H1 (cell line): ENCODE results near the gene CUX1. TPM values are rescaled to one million over a fixed set of nuclear protein-coding genes. Genes with fewer than 3 reads are reported as not detected.
A peak's percentile ranks its signal among the peaks of the same experiment; 100 is the strongest.

Experiments
- CTCF ChIA-PET: fragments of 300-600 bp; sonication (Branson Sonifier 250); formaldehyde crosslinking; loops from one replicate; lab custom pipeline; 2021; ENCODE audit not compliant: partially characterized antibody; lab: Charles Lee
- POLR2A ChIA-PET: fragments of 300-600 bp; sonication (Branson Sonifier 250); formaldehyde crosslinking; loops from one replicate; lab custom pipeline; 2021; ENCODE audit warnings: inconsistent platforms; ENCODE audit not compliant: partially characterized antibody; lab: Charles Lee
- DNase-seq, 2 experiments: peaks; one replicate each; pipeline versions ENCODE4 v3.0.0 to v3.0.0-alpha.2; 2010 to 2022; ENCODE audit warnings: low spot score in 2 of 2, low read depth in 1 of 2, mixed read lengths in 1 of 2
- FAIRE-seq: peaks from 2 replicates; lab custom pipeline; 2011; peaks lifted over from hg19 to GRCh38; lab: Jason Lieb, UNC
- H2AFZ ChIP-seq: 2 replicates; pipeline ENCODE4 v1.8.1; 2012; ENCODE audit warnings: low read length, inconsistent platforms
- H2AK5ac ChIP-seq: 2 replicates; pipeline ENCODE4 v1.6.1; 2013; ENCODE audit warnings: low read depth, low read length
- H2BK120ac ChIP-seq: replicated peaks from 2 replicates; pipeline ENCODE3; 2013; ENCODE audit warnings: low read depth, low read length, inconsistent platforms
- H2BK12ac ChIP-seq: 2 replicates; pipeline ENCODE4 v1.6.1; 2013; ENCODE audit warnings: low read depth, low read length
- H2BK15ac ChIP-seq: 2 replicates; pipeline ENCODE4 v1.6.1; 2013; ENCODE audit warnings: low read length
- H2BK20ac ChIP-seq: 2 replicates; pipeline ENCODE4 v1.6.1; 2013; ENCODE audit warnings: low read length
- H2BK5ac ChIP-seq: 2 replicates; pipeline ENCODE4 v1.6.1; 2013; ENCODE audit warnings: low read depth, low read length
- H3K14ac ChIP-seq: 2 replicates; pipeline ENCODE4 v1.6.1; 2013; ENCODE audit warnings: inconsistent platforms; ENCODE audit not compliant: insufficient read length
- H3K18ac ChIP-seq: 2 replicates; pipeline ENCODE4 v1.6.1; 2013; ENCODE audit warnings: low read length; ENCODE audit errors: extremely low read depth
- H3K23ac ChIP-seq: 2 replicates; pipeline ENCODE4 v1.6.1; 2013; ENCODE audit warnings: inconsistent platforms; ENCODE audit not compliant: insufficient read length
- H3K23me2 ChIP-seq: 2 replicates; pipeline ENCODE4 v1.6.1; 2013; ENCODE audit warnings: low read depth, low read length
- H3K27ac ChIP-seq: 2 replicates; pipeline ENCODE4 v1.6.1; 2011; ENCODE audit warnings: low read depth, low read length, inconsistent platforms
- H3K27me3 ChIP-seq, 4 experiments: replicated peaks in 1 of 4; 1 replicate in 1 of 4; 2 replicates in 3 of 4; pipeline versions ENCODE4 v1.6.1 to v1.8.1; 2011 to 2013; ENCODE audit warnings: low read length in 3 of 4, mild to moderate bottlenecking in 3 of 4, inconsistent platforms in 2 of 4, mixed read lengths in 2 of 4, moderate library complexity in 1 of 4; ENCODE audit not compliant: control insufficient read depth in 3 of 4, insufficient read depth in 3 of 4; ENCODE audit errors: extremely low read depth in 1 of 4
- H3K36me3 ChIP-seq, 4 experiments: 2 replicates each; pipeline versions ENCODE4 v1.6.1 to v1.8.1; 2011 to 2013; ENCODE audit warnings: mild to moderate bottlenecking in 4 of 4, low read length in 3 of 4, moderate library complexity in 2 of 4, control low read depth in 1 of 4, inconsistent platforms in 1 of 4; ENCODE audit not compliant: insufficient read depth in 4 of 4, control insufficient read depth in 2 of 4
- H3K4ac ChIP-seq: replicated peaks from 2 replicates; pipeline ENCODE3; 2013; ENCODE audit warnings: low read length, low read depth, mixed read lengths, inconsistent platforms; ENCODE audit not compliant: insufficient read length
- H3K4me1 ChIP-seq, 4 experiments: replicated peaks in 1 of 4; 1 replicate in 1 of 4; 2 replicates in 3 of 4; pipeline versions ENCODE4 v1.6.1 to v1.8.1; 2011 to 2013; ENCODE audit warnings: low read length in 3 of 4, inconsistent platforms in 2 of 4, mixed read lengths in 1 of 4; ENCODE audit not compliant: insufficient read depth in 4 of 4, control insufficient read depth in 3 of 4
- H3K4me2 ChIP-seq, 2 experiments: 2 replicates each; pipeline versions ENCODE4 v1.6.1 to v1.8.1; 2011 to 2013; ENCODE audit warnings: low read depth in 2 of 2, low read length in 2 of 2, control low read depth in 1 of 2, inconsistent platforms in 1 of 2, mild to moderate bottlenecking in 1 of 2; ENCODE audit not compliant: insufficient read depth in 1 of 2
- H3K4me3 ChIP-seq, 4 experiments: fragments of 200-600, 300-600 bp in 1 of 4; sonication (generic), shearing (Covaris generic), sonication (Bioruptor Twin) in 1 of 4; 2 replicates each; pipeline versions ENCODE4 v1.5.1 to v1.8.1; 2011 to 2016; ENCODE audit warnings: low read length in 4 of 4, low read depth in 3 of 4, control low read depth in 2 of 4, inconsistent platforms in 2 of 4, mild to moderate bottlenecking in 2 of 4, mixed read lengths in 1 of 4, moderate library complexity in 1 of 4; ENCODE audit not compliant: insufficient read depth in 2 of 4; ENCODE audit errors: extremely low read depth in 1 of 4
- H3K56ac ChIP-seq: replicated peaks from 2 replicates; pipeline ENCODE3; 2013; ENCODE audit warnings: low read depth, mild to moderate bottlenecking, mixed read lengths, low read length, inconsistent platforms; ENCODE audit not compliant: insufficient read length
- H3K79me1 ChIP-seq: 2 replicates; pipeline ENCODE4 v1.6.1; 2013; ENCODE audit warnings: low read depth, low read length, control low read depth
- H3K79me2 ChIP-seq, 2 experiments: 2 replicates each; pipeline versions ENCODE4 v1.6.1 to v1.8.1; 2012 to 2013; ENCODE audit warnings: low read length in 2 of 2, mild to moderate bottlenecking in 2 of 2, inconsistent platforms in 1 of 2; ENCODE audit not compliant: insufficient read depth in 2 of 2, control insufficient read depth in 1 of 2
- H3K9ac ChIP-seq, 4 experiments: replicated peaks in 1 of 4; 1 replicate in 1 of 4; 2 replicates in 3 of 4; pipeline versions ENCODE4 v1.6.1 to v1.8.1; 2011 to 2013; ENCODE audit warnings: low read depth in 3 of 4, low read length in 3 of 4, control low read depth in 2 of 4, mild to moderate bottlenecking in 2 of 4, moderate library complexity in 2 of 4, inconsistent platforms in 1 of 4; ENCODE audit errors: extremely low read depth in 1 of 4
- H3K9me3 ChIP-seq, 2 experiments: 2 replicates each; pipeline versions ENCODE4 v1.6.1 to v1.8.1; 2012 to 2013; ENCODE audit warnings: mild to moderate bottlenecking in 2 of 2, moderate library complexity in 2 of 2, control low read depth in 1 of 2, inconsistent platforms in 1 of 2, low read depth in 1 of 2, low read length in 1 of 2, mixed read lengths in 1 of 2; ENCODE audit not compliant: insufficient read depth in 2 of 2
- H4K20me1 ChIP-seq, 2 experiments: replicated peaks in 1 of 2; 2 replicates each; pipeline versions ENCODE3 to v1.8.1; 2011 to 2013; ENCODE audit warnings: inconsistent platforms in 2 of 2, low read length in 2 of 2, mild to moderate bottlenecking in 1 of 2; ENCODE audit not compliant: insufficient read depth in 2 of 2, control insufficient read depth in 1 of 2
- H4K5ac ChIP-seq: 2 replicates; pipeline ENCODE4 v1.6.1; 2013; ENCODE audit warnings: low read length, low read depth, mixed read lengths, inconsistent platforms; ENCODE audit not compliant: insufficient read length
- H4K8ac ChIP-seq: 2 replicates; pipeline ENCODE4 v1.8.0; 2013; ENCODE audit warnings: mild to moderate bottlenecking, moderate library complexity, low read length, inconsistent platforms; ENCODE audit not compliant: insufficient read depth; ENCODE audit errors: extremely low read depth
- H4K91ac ChIP-seq: replicated peaks from 2 replicates; pipeline ENCODE3; 2013; ENCODE audit warnings: low read length, mixed read lengths, inconsistent platforms; ENCODE audit not compliant: insufficient read length
- CREB1 ChIP-seq: IDR thresholded peaks from 2 replicates; pipeline ENCODE4 v1.6.1; 2012; ENCODE audit warnings: inconsistent platforms
- NRF1 ChIP-seq: IDR thresholded peaks from 2 replicates; pipeline ENCODE4 v1.6.1; 2011; ENCODE audit warnings: mild to moderate bottlenecking, low read depth, low read length, improper control_type of control experiment
- POU5F1 ChIP-seq: IDR thresholded peaks from 2 replicates; pipeline ENCODE4 v1.6.1; 2011; ENCODE audit warnings: low read depth, mild to moderate bottlenecking, low read length, moderate library complexity
- SIN3A ChIP-seq, 2 experiments: IDR thresholded peaks in 1 of 2; conservative IDR thresholded peaks in 1 of 2; 2 replicates each; pipeline ENCODE4 v1.6.1; 2011 to 2012; ENCODE audit warnings: low read length in 2 of 2, improper control_type of control experiment in 1 of 2, low read depth in 1 of 2, mild to moderate bottlenecking in 1 of 2
- SP4 ChIP-seq: IDR thresholded peaks from 2 replicates; pipeline ENCODE4 v1.6.1; 2012; ENCODE audit warnings: low read length, inconsistent platforms
- SRF ChIP-seq: IDR thresholded peaks from 2 replicates; pipeline ENCODE4 v1.6.1; 2011; ENCODE audit warnings: mild to moderate bottlenecking, low read depth, low read length, moderate library complexity
- ZNF274 ChIP-seq: IDR thresholded peaks from 2 replicates; pipeline ENCODE4 v1.7.0; 2012; ENCODE audit warnings: low read length, borderline replicate concordance; ENCODE audit errors: extremely low read depth
- WGBS, 2 experiments: shearing (Covaris generic) in 1 of 2; methylation state at CpG; one replicate each; pipeline versions ENCODE4 v1.1.6 to v1.1.7; 2013 to 2015; ENCODE audit warnings: low lambda C conversion rate in 2 of 2, mixed read lengths in 2 of 2, inconsistent platforms in 1 of 2, low coverage in 1 of 2, missing lambda C conversion rate in 1 of 2; ENCODE audit not compliant: insufficient replicate concordance in 2 of 2, insufficient coverage in 1 of 2, insufficient read length in 1 of 2; ENCODE audit errors: extremely low coverage in 1 of 2, missing lambda C conversion rate in 1 of 2; 5-methylcytosine and 5-hydroxymethylcytosine counted together
- polyA plus RNA-seq, 7 experiments: library from polyadenylated mRNA; depleted of rRNA in 3 of 7; stranded (reverse) in 5 of 7; unstranded in 2 of 7; fragments of >200 nt in 5 of 7; fragments of 200-250 nt in 2 of 7; gene quantifications; 1 replicate in 5 of 7; 2 replicates in 1 of 7; 4 replicates in 1 of 7; pipeline versions ENCODE4 v1.2.1 to v1.2.3, GENCODE V29; 2011 to 2013; ENCODE audit warnings: missing spikeins in 2 of 7, mixed read lengths in 2 of 7
- total RNA-seq: library from RNA; stranded (reverse); fragmentation: NEBNext Ultra II Directional; extraction: Animal tissue kit (Norgen Biotek cat#: 25700); gene quantifications from 2 replicates; pipeline ENCODE4 v1.2.1, GENCODE V29; 2021

The CUX1 gene
- total and polyA plus RNA-seq, 2 of the 8 experiments (the other 6 are each of a cell fraction or from before 2014, with no cell fraction given), result 21.6 to 65.9 TPM

DNA sequence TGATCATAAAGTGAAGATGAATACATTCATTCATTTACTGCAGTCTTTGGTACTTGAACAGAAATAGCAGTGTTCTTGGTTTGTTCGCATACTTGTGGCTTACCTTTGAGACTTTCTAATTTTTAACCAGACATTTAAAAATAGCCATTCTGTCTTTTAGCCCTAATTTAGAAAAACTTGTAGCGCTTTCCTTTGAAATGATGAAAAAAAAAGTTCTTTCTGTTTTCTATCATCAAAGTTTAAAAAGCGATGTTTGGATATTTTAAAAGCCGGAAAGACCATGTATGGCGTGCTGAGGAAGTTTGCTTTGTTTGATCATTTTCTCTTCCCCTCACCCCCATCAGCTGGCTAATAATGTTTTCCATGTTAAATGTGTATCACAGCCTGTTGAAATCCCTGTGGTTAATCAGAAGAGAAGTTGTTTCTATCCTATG is 116.3 kb downstream of the CUX1 start:
- no peak for FAIRE-seq
- Histone ChIP-seq H3K79me2 (peaks cover 0 to 71% of the 10 kb centered on the region in 2 experiments; a peak in 2 of 4 replicates), H2BK20ac (no peak overlapping the region), H3K18ac (no peak overlapping the region), H4K8ac (no peak overlapping the region), H2BK15ac (no peak overlapping the region), H3K9ac (no peak overlapping the region), H3K14ac (no peak overlapping the region), H4K20me1 (peaks cover 0 to 3% of the 10 kb centered on the region in 2 experiments), H2BK120ac (no peak overlapping the region), H3K23ac (no peak overlapping the region), H3K4ac (no peak overlapping the region), H4K91ac (no peak overlapping the region), H3K56ac (no peak overlapping the region), H3K79me1 (peaks cover 7% of the 10 kb centered on the region), H4K5ac (no peak overlapping the region), H2AK5ac (no peak overlapping the region), H2BK12ac (no peak overlapping the region), H3K9me3 (peaks cover 0 to 4% of the 10 kb centered on the region in 2 experiments; a peak in 1 of 4 replicates), H3K27me3 (no peaks in the 10 kb centered on the region; a peak in 1 of 7 replicates), H3K36me3 (no peaks in the 10 kb centered on the region), H3K4me1 (peaks cover 18 to 33% (median 26%) of the 10 kb centered on the region in 4 experiments), H3K4me2 (no peak overlapping the region), H3K27ac (no peak overlapping the region), H2BK5ac (no peak overlapping the region), H2AFZ (no peak overlapping the region), H3K23me2 (no peaks in the 10 kb centered on the region; the same call in 1 of the 2 replicates), H3K4me3 (no peak overlapping the region)
- no peak for DNase-seq
- ChIA-PET CTCF (interaction anchor here (0.5 kb wide), 1 partner anchor 206 kb away, joined by 3 read pairs; no protein-coding TSS in a partner anchor), POLR2A (no interaction called here)
- 81% methylated on average over 5 of the region's 5 CpGs; no CpG with 5 or more reads in 1 of the 2 experiments for WGBS, 2 experiments
- TF ChIP-seq ZNF274 (no peak), SP4 (no peak), SRF (peak; percentile 64; the same call in 1 of the 2 replicates), CREB1 (no peak), POU5F1 (no peak), NRF1 (no peak), SIN3A (conservative IDR thresholded peaks at IDR 0.05 in 1 of 2, IDR thresholded peaks at IDR 0.05 in 1 of 2; ENCODE audit: low read depth in 1 of 2, low read length in 2 of 2) (no peak)
